HepG2 (cell line): Measurements from ENCODE around the gene CNNM4. TPM values are rescaled to one million over a fixed set of nuclear protein-coding genes. Genes with fewer than 3 reads are reported as not detected.

Experiments
- ARHGAP35 ChIP-seq: sonication (generic); formaldehyde crosslinking; IDR thresholded peaks from 2 replicates; pipeline ENCODE4 v1.9.0; 2022; ENCODE audit warnings: mild to moderate bottlenecking, inconsistent platforms, moderate library complexity, missing genetic modification reagents, borderline replicate concordance
- CCAR2 ChIP-seq: fragments of 200-400 bp; formaldehyde crosslinking; optimal IDR thresholded peaks from 2 replicates; pipeline ENCODE3; 2018; ENCODE audit warnings: low read depth, mild to moderate bottlenecking, low read length, moderate library complexity
- CCDC6 ChIP-seq: sonication (generic); formaldehyde crosslinking; IDR thresholded peaks from 2 replicates; pipeline ENCODE4 v1.8.1; 2022; ENCODE audit warnings: mild to moderate bottlenecking, missing genetic modification reagents, moderate library complexity
- FOXP1 ChIP-seq, 2 experiments: fragments of 450-650 bp in 1 of 2; IDR thresholded peaks; 2 replicates each; pipeline ENCODE4 v1.6.1; 2017 to 2018; ENCODE audit warnings: antibody characterized with exemption in 1 of 2
- JUN ChIP-seq: sonication (generic); formaldehyde crosslinking; IDR thresholded peaks from 2 replicates; pipeline ENCODE4 v1.4.0; 2020; ENCODE audit warnings: mild to moderate bottlenecking, missing genetic modification reagents
- KLF13 ChIP-seq: sonication (generic); formaldehyde crosslinking; IDR thresholded peaks from 2 replicates; pipeline ENCODE4 v1.4.0; 2020; ENCODE audit warnings: mild to moderate bottlenecking, missing genetic modification reagents
- KLF6 ChIP-seq: IDR thresholded peaks from 2 replicates; pipeline ENCODE4 v1.8.0; 2016; ENCODE audit warnings: missing biosample characterization, missing genetic modification reagents
- NFIB ChIP-seq: sonication (generic); formaldehyde crosslinking; IDR thresholded peaks from 2 replicates; pipeline ENCODE4 v1.9.0; 2021; ENCODE audit warnings: missing genetic modification reagents, mild to moderate bottlenecking, borderline replicate concordance
- NRL ChIP-seq: sonication (generic); formaldehyde crosslinking; IDR thresholded peaks from 2 replicates; pipeline ENCODE4 v1.5.0; 2020; ENCODE audit warnings: missing genetic modification reagents, mild to moderate bottlenecking, moderate library complexity, borderline replicate concordance
- REL ChIP-seq: sonication (generic); formaldehyde crosslinking; conservative IDR thresholded peaks from 2 replicates; pipeline ENCODE4 v1.8.0; 2022; ENCODE audit warnings: mild to moderate bottlenecking, missing genetic modification reagents, moderate library complexity
- SOX5 ChIP-seq: IDR thresholded peaks from 2 replicates; pipeline ENCODE4 v1.6.1; 2016; ENCODE audit warnings: borderline replicate concordance
- STAT5B ChIP-seq: sonication (generic); formaldehyde crosslinking; IDR thresholded peaks from 2 replicates; pipeline ENCODE4 v1.4.0; 2020; ENCODE audit warnings: missing genetic modification reagents
- ZBTB42 ChIP-seq: sonication (generic); formaldehyde crosslinking; IDR thresholded peaks from 2 replicates; pipeline ENCODE4 v1.5.0; 2020; ENCODE audit warnings: mild to moderate bottlenecking, missing genetic modification reagents
- ZFP37 ChIP-seq: sonication (generic); formaldehyde crosslinking; IDR thresholded peaks from 2 replicates; pipeline ENCODE4 v1.4.0; 2020; ENCODE audit warnings: missing genetic modification reagents, borderline replicate concordance
- ZNF10 ChIP-seq: sonication (generic); formaldehyde crosslinking; IDR thresholded peaks from 2 replicates; pipeline ENCODE4 v1.4.0; 2020; ENCODE audit warnings: mild to moderate bottlenecking, low read depth, missing genetic modification reagents, borderline replicate concordance
- ZNF776 ChIP-seq: sonication (generic); formaldehyde crosslinking; IDR thresholded peaks from 2 replicates; pipeline ENCODE4 v1.4.0; 2020; ENCODE audit warnings: mild to moderate bottlenecking, missing genetic modification reagents
- polyA plus RNA-seq, 8 experiments: library from polyadenylated mRNA; depleted of rRNA in 3 of 8; stranded (reverse) in 7 of 8; unstranded in 1 of 8; fragments of >200 nt; fragmentation: Illumina TruSeq in 4 of 8; extraction: Trizol in 4 of 8; gene quantifications; 2 replicates each; pipeline versions ENCODE4 v1.2.1 to v1.2.3, GENCODE V29; 2011 to 2016; ENCODE audit warnings: low read depth in 4 of 8, missing spikeins in 1 of 8, mixed read lengths in 1 of 8; ENCODE audit not compliant: insufficient read depth in 1 of 8
- total RNA-seq, 5 experiments: library from RNA; depleted of rRNA; stranded (reverse); fragments of >200 nt; fragmentation: Illumina TruSeq; extraction: Trizol; gene quantifications; 2 replicates each; pipeline ENCODE4 v1.2.3, GENCODE V29; 2016; ENCODE audit warnings: low read depth in 1 of 5
- TF ChIP-seq, protein P1 (sequence below): sonication (generic); IDR thresholded peaks from 2 replicates; pipeline ENCODE4 v1.6.1; 2016; ENCODE audit warnings: low read depth, borderline replicate concordance
- TF ChIP-seq, protein P2 (sequence below): sonication (generic); formaldehyde crosslinking; IDR thresholded peaks from 2 replicates; pipeline ENCODE4 v1.4.0; 2020; ENCODE audit warnings: missing genetic modification reagents, mild to moderate bottlenecking, borderline replicate concordance

Gene CNNM4
- total and polyA plus RNA-seq, 2 of the 13 experiments (the other 11 are each of a cell fraction or from before 2014, with no cell fraction given) = 5.9 to 8.4 TPM

DNA sequence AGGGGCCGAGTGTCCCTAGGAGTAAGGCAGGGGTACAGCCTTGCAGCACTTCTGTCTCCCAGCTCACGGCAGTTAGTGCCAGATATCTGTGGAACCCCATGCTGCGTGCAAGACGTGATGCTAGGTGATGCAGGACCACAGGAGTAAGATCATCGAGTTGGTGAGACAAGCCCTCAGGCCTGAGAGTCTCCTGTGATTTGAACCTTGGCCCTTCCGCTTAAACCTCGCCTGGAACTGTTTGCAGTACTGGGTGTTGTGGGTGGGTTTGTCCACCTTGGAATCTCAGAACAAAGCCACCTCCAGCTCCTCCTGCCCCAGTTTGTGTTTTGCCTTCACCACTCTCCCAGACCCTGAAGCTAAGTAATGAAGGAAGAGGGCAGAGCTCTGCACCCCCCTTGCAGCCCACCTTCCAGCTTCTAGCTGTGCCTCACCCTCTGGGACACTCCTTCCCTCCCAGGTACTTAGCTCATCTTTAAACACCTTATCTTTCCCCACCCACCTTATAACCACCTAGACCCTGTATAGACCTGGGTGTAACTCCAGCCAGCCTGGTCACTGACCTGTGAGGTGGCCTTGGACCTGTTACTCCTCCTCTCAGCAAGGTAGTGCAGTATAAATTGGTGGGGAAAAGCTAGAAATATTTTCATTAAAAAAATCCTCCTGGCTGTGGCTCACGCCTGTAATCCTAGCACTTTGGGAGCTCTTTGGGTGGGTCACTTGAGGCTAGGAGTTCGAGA, 6.6 kb downstream of the CNNM4 start (continued):
- TF ChIP-seq FOXP1 (IDR thresholded peaks at IDR 0.05) (no peak), FOXP1 (CRISPR knock-in tag; IDR thresholded peaks at IDR 0.05) (no peak), SOX5 (CRISPR knock-in tag) (no peak), KLF6 (no peak), ARHGAP35 (CRISPR knock-in tag) (0 out of 2 replicates have a peak, but pooled peaks have one; percentile 22), NFIB (CRISPR knock-in tag) (no peak), ZBTB42 (CRISPR knock-in tag) (no peak), KLF13 (no peak), JUN (CRISPR knock-in tag) (no peak), NRL (CRISPR knock-in tag) (0 out of 2 replicates have a peak, but pooled peaks have one; percentile 35), ZFP37 (CRISPR knock-in tag) (no peak), CCDC6 (no peak), CCAR2 (no peak), STAT5B (CRISPR knock-in tag) (no peak), ZNF10 (CRISPR knock-in tag) (no peak), REL (CRISPR knock-in tag) (no peak), ZNF776 (0 out of 2 replicates have a peak, but pooled peaks have one; percentile 22)
- TF ChIP-seq, protein P1, sequence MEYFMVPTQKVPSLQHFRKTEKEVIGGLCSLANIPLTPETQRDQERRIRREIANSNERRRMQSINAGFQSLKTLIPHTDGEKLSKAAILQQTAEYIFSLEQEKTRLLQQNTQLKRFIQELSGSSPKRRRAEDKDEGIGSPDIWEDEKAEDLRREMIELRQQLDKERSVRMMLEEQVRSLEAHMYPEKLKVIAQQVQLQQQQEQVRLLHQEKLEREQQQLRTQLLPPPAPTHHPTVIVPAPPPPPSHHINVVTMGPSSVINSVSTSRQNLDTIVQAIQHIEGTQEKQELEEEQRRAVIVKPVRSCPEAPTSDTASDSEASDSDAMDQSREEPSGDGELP = no peak
- TF ChIP-seq, protein P2, sequence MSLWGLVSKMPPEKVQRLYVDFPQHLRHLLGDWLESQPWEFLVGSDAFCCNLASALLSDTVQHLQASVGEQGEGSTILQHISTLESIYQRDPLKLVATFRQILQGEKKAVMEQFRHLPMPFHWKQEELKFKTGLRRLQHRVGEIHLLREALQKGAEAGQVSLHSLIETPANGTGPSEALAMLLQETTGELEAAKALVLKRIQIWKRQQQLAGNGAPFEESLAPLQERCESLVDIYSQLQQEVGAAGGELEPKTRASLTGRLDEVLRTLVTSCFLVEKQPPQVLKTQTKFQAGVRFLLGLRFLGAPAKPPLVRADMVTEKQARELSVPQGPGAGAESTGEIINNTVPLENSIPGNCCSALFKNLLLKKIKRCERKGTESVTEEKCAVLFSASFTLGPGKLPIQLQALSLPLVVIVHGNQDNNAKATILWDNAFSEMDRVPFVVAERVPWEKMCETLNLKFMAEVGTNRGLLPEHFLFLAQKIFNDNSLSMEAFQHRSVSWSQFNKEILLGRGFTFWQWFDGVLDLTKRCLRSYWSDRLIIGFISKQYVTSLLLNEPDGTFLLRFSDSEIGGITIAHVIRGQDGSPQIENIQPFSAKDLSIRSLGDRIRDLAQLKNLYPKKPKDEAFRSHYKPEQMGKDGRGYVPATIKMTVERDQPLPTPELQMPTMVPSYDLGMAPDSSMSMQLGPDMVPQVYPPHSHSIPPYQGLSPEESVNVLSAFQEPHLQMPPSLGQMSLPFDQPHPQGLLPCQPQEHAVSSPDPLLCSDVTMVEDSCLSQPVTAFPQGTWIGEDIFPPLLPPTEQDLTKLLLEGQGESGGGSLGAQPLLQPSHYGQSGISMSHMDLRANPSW (CRISPR knock-in tag) = no peak
- TF ChIP-seq, all 625 proteins: peak for 10
